GM12878 (cell line): ENCODE results near the gene KCNG1. TPM values are rescaled to one million over a fixed set of nuclear protein-coding genes. Genes with fewer than 3 reads are reported as not detected.

Experiments
- ATAC-seq: fragments of 200-7000 bp; cut with Tn5 transposase; 3 replicates; pipeline ENCODE4 v1.9.1; 2020; ENCODE audit warnings: mild to moderate bottlenecking, moderate library complexity
- BruUV-seq: library from RNA; stranded (reverse); fragments of 400-500 nt; replicated peaks from 2 replicates; lab custom pipeline; 2021; lab: Mats Ljungman, UMichigan
- CTCF ChIA-PET: fragments of 300-600 bp; sonication (Branson Sonifier 250); formaldehyde crosslinking; extraction: SDS; loops from one replicate; lab custom pipeline; 2021; ENCODE audit warnings: inconsistent platforms; lab: Yijun Ruan, JAX
- POLR2A ChIA-PET: fragments of 350-600 bp; formaldehyde crosslinking; extraction: SDS; loops from one replicate; lab custom pipeline; 2021; ENCODE audit warnings: inconsistent platforms; lab: Charles Lee
- RAD21 ChIA-PET: fragments of 300-600 bp; sonication (Branson Sonifier 250); formaldehyde crosslinking; loops from one replicate; lab custom pipeline; 2023; ENCODE audit warnings: antibody characterized with exemption; ENCODE audit not compliant: unreplicated experiment; lab: Charles Lee
- SMC1A ChIA-PET: fragments of 300-600 bp; sonication (Branson Sonifier 250); formaldehyde crosslinking; loops from one replicate; lab custom pipeline; 2023; ENCODE audit not compliant: unreplicated experiment, uncharacterized antibody; lab: Charles Lee
- DNase-seq: peaks from one replicate; pipeline ENCODE4 v3.0.0-alpha.2; 2011; ENCODE audit warnings: low read depth, low spot score
- FAIRE-seq: peaks from 3 replicates; lab custom pipeline; 2011; peaks lifted over from hg19 to GRCh38; lab: Jason Lieb, UNC
- H2AFZ ChIP-seq: 2 replicates; pipeline ENCODE4 v1.6.0; 2011; ENCODE audit warnings: low read depth, low read length, control low read depth; ENCODE audit not compliant: control insufficient read depth
- H3K27ac ChIP-seq: 2 replicates; pipeline ENCODE4 v1.5.1; 2011; ENCODE audit warnings: control low read depth; ENCODE audit not compliant: control insufficient read depth, insufficient read depth
- H3K27me3 ChIP-seq, 2 experiments: replicated peaks in 1 of 2; 2 replicates each; pipeline versions ENCODE4 v1.6.0 to v1.6.1; 2011; ENCODE audit warnings: low read length in 1 of 2; ENCODE audit not compliant: control insufficient read depth in 2 of 2, insufficient read depth in 2 of 2
- H3K36me3 ChIP-seq, 2 experiments: 2 replicates each; pipeline ENCODE4 v1.5.1; 2011; ENCODE audit warnings: low read length in 1 of 2; ENCODE audit not compliant: control insufficient read depth in 2 of 2, insufficient read depth in 2 of 2
- H3K4me1 ChIP-seq: 2 replicates; pipeline ENCODE4 v1.6.1; 2011; ENCODE audit warnings: mild to moderate bottlenecking, low read length, moderate library complexity, mixed read lengths; ENCODE audit not compliant: control insufficient read depth, insufficient read depth
- H3K4me2 ChIP-seq: 2 replicates; pipeline ENCODE4 v1.6.0; 2011; ENCODE audit warnings: control low read depth; ENCODE audit not compliant: control insufficient read depth, insufficient read depth
- H3K4me3 ChIP-seq: fragments of 200-600 bp; sonication (generic); 2 replicates; pipeline ENCODE4 v1.5.1; 2016
- H3K79me2 ChIP-seq: 2 replicates; pipeline ENCODE4 v1.6.0; 2011; ENCODE audit warnings: low read length; ENCODE audit not compliant: control insufficient read depth, insufficient read depth
- H3K9ac ChIP-seq: 2 replicates; pipeline ENCODE4 v1.8.0; 2011; ENCODE audit warnings: low read length, control low read depth, mixed read lengths; ENCODE audit not compliant: control insufficient read depth, insufficient read depth
- H3K9me3 ChIP-seq: replicated peaks from 3 replicates; pipeline ENCODE4 v1.5.1; 2011; ENCODE audit warnings: mild to moderate bottlenecking, low read length; ENCODE audit not compliant: control insufficient read depth, insufficient read depth
- H4K20me1 ChIP-seq: 2 replicates; pipeline ENCODE4 v1.6.0; 2011; ENCODE audit not compliant: control insufficient read depth, insufficient read depth
- FOXK2 ChIP-seq: fragments of 450-650 bp; IDR thresholded peaks from 2 replicates; pipeline ENCODE4 v1.6.1; 2017; ENCODE audit warnings: mild to moderate bottlenecking, moderate library complexity
- FOXM1 ChIP-seq: IDR thresholded peaks from 2 replicates; pipeline ENCODE4 v1.6.1; 2012; ENCODE audit warnings: low read depth, mild to moderate bottlenecking, inconsistent platforms, low read length, moderate library complexity
- HCFC1 ChIP-seq: fragments of 150-350 bp; IDR thresholded peaks from 2 replicates; pipeline ENCODE4 v1.6.1; 2014; ENCODE audit warnings: low read length
- HSF1 ChIP-seq: fragments of 150-350 bp; IDR thresholded peaks from 2 replicates; pipeline ENCODE4 v1.6.1; 2014; ENCODE audit warnings: mild to moderate bottlenecking, low read depth, low read length
- JUND ChIP-seq: IDR thresholded peaks from 2 replicates; pipeline ENCODE4 v1.6.1; 2012; ENCODE audit warnings: low read depth, mild to moderate bottlenecking, low read length, improper control_type of control experiment, moderate library complexity
- NR2C1 ChIP-seq: fragments of 450-650 bp; IDR thresholded peaks from 2 replicates; pipeline ENCODE4 v1.6.1; 2017; ENCODE audit warnings: antibody characterized with exemption, mild to moderate bottlenecking, moderate library complexity
- ZBTB4 ChIP-seq: fragments of 450-650 bp; formaldehyde crosslinking; IDR thresholded peaks from 2 replicates; pipeline ENCODE4 v1.4.0; 2022; ENCODE audit warnings: mild to moderate bottlenecking, moderate library complexity
- ZSCAN29 ChIP-seq: fragments of 450-650 bp; IDR thresholded peaks from 2 replicates; pipeline ENCODE4 v1.6.1; 2017; ENCODE audit warnings: mild to moderate bottlenecking, moderate library complexity
- WGBS: methylation state at CpG from one replicate; pipeline ENCODE4 v1.1.6; 2016; ENCODE audit warnings: low lambda C conversion rate; ENCODE audit not compliant: insufficient replicate concordance, insufficient coverage; ENCODE audit errors: missing lambda C conversion rate; 5-methylcytosine and 5-hydroxymethylcytosine counted together
- in situ Hi-C: fragments of 300-500 bp; cut with MboI; formaldehyde crosslinking; loops from 9 replicates; pipeline ENCODE4 v1.14.3; 2018; ENCODE audit warnings: mixed read lengths
- intact Hi-C: fragments of 100-400 bp; cut with micrococcal nuclease; formaldehyde crosslinking; loops from one replicate; pipeline ENCODE4 v1.14.2; 2022; ENCODE audit not compliant: unreplicated experiment
- polyA plus RNA-seq, 11 experiments: library from polyadenylated mRNA; depleted of rRNA in 4 of 11; unstranded in 6 of 11; stranded (reverse) in 5 of 11; fragments of >200 nt; fragmentation: Nextera tagmentation in 4 of 11; fragmentation: Illumina TruSeq in 1 of 11; extraction: Ambion mirVana in 4 of 11; extraction: Trizol in 1 of 11; gene quantifications; 1 replicate in 1 of 11; 2 replicates in 10 of 11; pipeline versions ENCODE4 v1.2.1 to v1.2.3, GENCODE V29; 2011 to 2016; ENCODE audit warnings: inconsistent platforms in 2 of 11, missing spikeins in 2 of 11, low read depth in 1 of 11
- total RNA-seq, 4 experiments: library from RNA; depleted of rRNA in 3 of 4; stranded (reverse); fragments of >200 nt in 3 of 4; fragmentation: Illumina TruSeq in 1 of 4; extraction: Trizol in 1 of 4; gene quantifications; 2 replicates each; pipeline versions ENCODE4 v1.2.1 to v1.2.3, GENCODE V29; 2013 to 2021
- TF ChIP-seq, protein P1 (sequence below): IDR thresholded peaks from 2 replicates; pipeline ENCODE4 v1.6.1; 2011; ENCODE audit warnings: borderline replicate concordance, low read depth, mild to moderate bottlenecking, moderate library complexity, low read length; ENCODE audit not compliant: insufficient read depth, poor library complexity, severe bottlenecking
- TF ChIP-seq, protein P2 (sequence below): IDR thresholded peaks from 2 replicates; pipeline ENCODE4 v1.6.1; 2011; ENCODE audit warnings: mild to moderate bottlenecking, low read depth, low read length, moderate library complexity; ENCODE audit not compliant: insufficient replicate concordance
- TF ChIP-seq, protein P3 (sequence below): fragments of 450-650 bp; IDR thresholded peaks from 2 replicates; pipeline ENCODE4 v1.6.1; 2018; ENCODE audit warnings: borderline replicate concordance, mild to moderate bottlenecking; ENCODE audit not compliant: partially characterized antibody

The KCNG1 gene
- total and polyA plus RNA-seq, 10 of the 15 experiments (the other 5 are each of a cell fraction or from before 2014, with no cell fraction given), result not detected

GRCh38 chr20:51021067-51022025 lies 1.6 kb downstream of the KCNG1 start (continued):
- TF ChIP-seq ZBTB4, result no peak
- TF ChIP-seq, protein P1, sequence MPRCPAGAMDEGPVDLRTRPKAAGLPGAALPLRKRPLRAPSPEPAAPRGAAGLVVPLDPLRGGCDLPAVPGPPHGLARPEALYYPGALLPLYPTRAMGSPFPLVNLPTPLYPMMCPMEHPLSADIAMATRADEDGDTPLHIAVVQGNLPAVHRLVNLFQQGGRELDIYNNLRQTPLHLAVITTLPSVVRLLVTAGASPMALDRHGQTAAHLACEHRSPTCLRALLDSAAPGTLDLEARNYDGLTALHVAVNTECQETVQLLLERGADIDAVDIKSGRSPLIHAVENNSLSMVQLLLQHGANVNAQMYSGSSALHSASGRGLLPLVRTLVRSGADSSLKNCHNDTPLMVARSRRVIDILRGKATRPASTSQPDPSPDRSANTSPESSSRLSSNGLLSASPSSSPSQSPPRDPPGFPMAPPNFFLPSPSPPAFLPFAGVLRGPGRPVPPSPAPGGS, result no peak

DNA sequence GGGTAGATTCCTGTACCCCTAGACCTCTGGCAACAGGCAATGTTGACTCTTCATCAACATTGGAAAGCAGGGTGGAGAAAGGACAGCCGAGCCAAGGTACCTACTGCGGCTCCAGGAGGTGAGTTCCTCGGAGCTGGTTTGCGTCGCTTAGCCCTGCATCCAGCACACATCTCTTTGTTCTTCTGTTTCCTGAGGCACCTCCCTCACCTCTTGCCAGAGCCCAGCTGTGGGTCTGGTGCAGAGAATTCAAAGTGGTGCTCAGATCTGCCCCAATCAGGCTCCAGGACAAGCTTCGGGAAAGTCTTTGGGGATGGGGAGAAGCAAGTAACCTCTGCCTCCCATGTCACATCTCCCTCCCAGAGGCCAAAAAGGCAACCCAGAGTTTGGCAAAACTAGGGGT lies 2.2 kb downstream of the KCNG1 start:
- Histone ChIP-seq H3K9ac (no peak overlapping the region), H3K9me3 (no peaks in the 10 kb centered on the region), H2AFZ (no peak overlapping the region), H3K36me3 (no peaks in the 10 kb centered on the region), H3K4me2 (no peak overlapping the region), H3K27me3 (peaks cover 17 to 22% of the 10 kb centered on the region in 2 experiments), H3K27ac (no peak overlapping the region), H3K4me1 (no peaks in the 10 kb centered on the region), H3K79me2 (no peaks in the 10 kb centered on the region), H3K4me3 (no peak overlapping the region), H4K20me1 (no peaks in the 10 kb centered on the region)
- ChIA-PET RAD21 (no interaction called here), SMC1A (no interaction called here), POLR2A (no interaction called here), CTCF (no interaction called here)
- ATAC-seq, result no peak
- FAIRE-seq, result no peak
- in situ Hi-C loops (no loop called here), intact Hi-C loops (no loop called here)
- no peak for DNase-seq
- BruUV-seq, result no TSS peak
- WGBS, result 72% methylated on average over 6 of the region's 6 CpGs
- TF ChIP-seq HSF1 (no peak), JUND (no peak), NR2C1 (no peak), FOXK2 (no peak), FOXM1 (no peak), ZSCAN29 (no peak), HCFC1 (no peak)
- TF ChIP-seq, protein P2, sequence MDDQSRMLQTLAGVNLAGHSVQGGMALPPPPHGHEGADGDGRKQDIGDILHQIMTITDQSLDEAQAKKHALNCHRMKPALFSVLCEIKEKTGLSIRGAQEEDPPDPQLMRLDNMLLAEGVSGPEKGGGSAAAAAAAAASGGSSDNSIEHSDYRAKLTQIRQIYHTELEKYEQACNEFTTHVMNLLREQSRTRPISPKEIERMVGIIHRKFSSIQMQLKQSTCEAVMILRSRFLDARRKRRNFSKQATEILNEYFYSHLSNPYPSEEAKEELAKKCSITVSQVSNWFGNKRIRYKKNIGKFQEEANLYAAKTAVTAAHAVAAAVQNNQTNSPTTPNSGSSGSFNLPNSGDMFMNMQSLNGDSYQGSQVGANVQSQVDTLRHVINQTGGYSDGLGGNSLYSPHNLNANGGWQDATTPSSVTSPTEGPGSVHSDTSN, result no peak
- TF ChIP-seq, protein P3, sequence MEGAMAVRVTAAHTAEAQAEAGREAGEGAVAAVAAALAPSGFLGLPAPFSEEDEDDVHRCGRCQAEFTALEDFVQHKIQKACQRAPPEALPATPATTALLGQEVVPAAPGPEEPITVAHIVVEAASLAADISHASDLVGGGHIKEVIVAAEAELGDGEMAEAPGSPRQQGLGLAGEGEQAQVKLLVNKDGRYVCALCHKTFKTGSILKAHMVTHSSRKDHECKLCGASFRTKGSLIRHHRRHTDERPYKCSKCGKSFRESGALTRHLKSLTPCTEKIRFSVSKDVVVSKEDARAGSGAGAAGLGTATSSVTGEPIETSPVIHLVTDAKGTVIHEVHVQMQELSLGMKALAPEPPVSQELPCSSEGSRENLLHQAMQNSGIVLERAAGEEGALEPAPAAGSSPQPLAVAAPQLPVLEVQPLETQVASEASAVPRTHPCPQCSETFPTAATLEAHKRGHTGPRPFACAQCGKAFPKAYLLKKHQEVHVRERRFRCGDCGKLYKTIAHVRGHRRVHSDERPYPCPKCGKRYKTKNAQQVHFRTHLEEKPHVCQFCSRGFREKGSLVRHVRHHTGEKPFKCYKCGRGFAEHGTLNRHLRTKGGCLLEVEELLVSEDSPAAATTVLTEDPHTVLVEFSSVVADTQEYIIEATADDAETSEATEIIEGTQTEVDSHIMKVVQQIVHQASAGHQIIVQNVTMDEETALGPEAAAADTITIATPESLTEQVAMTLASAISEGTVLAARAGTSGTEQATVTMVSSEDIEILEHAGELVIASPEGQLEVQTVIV, result no peak
